ENCODE results near the gene TTC27. TPM values are rescaled to one million over a fixed set of nuclear protein-coding genes. Genes with fewer than 3 reads are reported as not detected.
"Not testable (repeated sequence)": the region's sequence is repeated elsewhere in the genome, so short reads cannot be mapped to it uniquely, and the experiment has no call there.

Gene TTC27
- polyA plus RNA-seq, 4 donors, result 20.5 to 23.9 (median 23.2) TPM

DNA sequence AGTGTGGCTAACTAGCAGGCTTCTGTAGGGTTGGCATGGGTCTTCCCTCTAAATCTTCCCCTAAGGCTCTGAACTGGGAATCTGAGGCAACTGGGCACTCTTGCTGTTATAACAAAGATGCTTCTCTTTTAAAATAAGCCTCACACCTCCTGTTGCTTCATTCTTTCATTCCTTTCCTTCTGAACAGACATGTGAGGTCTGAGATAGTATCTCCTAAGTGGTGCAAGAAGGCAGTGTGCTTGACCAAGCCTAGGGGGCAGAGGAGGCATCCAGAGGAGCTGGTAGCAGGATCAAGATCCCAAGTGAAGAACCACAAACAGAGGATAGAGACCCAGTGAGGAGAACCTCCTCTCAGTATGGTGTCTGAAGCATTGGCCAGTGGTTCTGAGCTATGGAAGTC lies 90.9 kb downstream of the TTC27 start:
- no peak for DNase-seq (ENCODE audit: low read depth in 4 of 4, low spot score in 3 of 4)

DNA sequence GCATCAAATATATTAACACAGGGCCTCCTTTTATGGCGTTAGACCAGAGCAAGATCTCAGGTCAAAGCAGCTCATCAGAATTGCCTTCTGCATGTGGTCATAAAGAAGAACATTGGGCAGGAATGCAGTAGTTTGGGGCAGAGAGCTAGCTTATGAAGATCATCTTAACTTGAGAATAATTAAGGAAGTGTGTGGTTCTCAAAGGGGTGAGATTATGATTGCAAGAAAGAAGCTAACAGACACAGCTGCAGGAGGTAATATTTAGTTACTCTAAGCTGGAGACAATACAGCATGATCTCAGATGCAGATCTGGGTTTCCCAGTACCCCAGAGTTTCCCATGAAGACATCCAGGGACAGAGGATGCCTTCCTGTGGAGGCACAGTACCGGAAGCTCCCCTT lies 91.6 kb downstream of the TTC27 start:
- no peak for DNase-seq (ENCODE audit: low read depth in 4 of 4, low spot score in 3 of 4)

DNA sequence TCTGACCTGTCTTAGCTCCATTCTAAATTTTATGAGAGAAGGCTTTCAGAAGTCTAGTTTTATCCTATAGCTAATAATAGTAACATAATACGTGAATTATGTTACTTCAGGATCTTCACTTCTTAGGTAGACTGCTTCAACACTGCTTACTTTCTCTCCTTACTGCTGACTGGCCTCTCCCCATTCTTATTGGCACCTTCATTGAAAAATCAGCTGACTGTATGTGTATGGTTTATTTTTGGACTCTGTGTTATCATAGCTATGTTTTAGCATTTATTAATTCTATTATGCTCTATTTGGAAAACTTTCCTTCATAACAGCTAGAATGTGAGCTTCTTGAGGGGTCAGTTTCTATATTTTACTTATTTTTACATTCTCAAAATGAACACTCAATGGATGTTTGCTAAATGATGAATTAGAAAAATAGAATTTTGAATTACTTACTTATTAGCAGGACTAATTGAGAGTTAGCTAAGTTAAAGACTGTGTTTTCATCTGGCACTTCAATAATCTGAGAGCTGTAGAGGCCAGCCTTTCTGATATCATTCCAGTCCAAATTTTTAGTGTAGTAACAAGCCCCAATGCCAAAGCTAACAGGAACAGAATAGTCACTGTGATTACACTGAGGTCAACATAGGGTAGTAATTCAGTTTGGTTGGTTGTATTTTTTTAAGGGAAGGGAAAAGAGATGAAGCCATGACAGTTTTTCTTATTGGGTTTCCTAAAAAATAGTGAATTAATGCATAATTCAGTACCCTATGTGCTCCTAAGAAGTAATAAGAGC lies 92.3 kb downstream of the TTC27 start:
- no peak for DNase-seq (ENCODE audit: low read depth in 4 of 4, low spot score in 3 of 4)

DNA sequence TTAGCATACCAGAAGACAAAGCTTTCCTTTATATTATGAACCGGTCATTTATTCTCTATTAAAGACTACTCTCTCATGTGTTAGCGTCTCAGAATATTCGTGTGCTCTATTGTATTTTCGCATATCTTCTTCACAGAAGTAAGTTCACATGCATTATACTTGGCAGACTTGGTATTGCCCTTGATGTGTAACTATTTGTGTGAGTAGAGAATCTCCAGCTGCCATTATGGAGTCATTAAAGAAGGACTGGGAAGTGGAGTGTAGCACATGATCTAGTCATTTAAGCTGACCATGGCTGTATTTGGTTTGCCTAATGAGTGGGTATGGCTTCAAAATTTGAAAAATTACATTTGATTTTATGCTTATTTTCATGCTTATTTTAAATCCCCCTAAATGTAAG lies 92.9 kb downstream of the TTC27 start:
- DNase-seq (ENCODE audit: low read depth in 4 of 4, low spot score in 3 of 4), result no peak

DNA sequence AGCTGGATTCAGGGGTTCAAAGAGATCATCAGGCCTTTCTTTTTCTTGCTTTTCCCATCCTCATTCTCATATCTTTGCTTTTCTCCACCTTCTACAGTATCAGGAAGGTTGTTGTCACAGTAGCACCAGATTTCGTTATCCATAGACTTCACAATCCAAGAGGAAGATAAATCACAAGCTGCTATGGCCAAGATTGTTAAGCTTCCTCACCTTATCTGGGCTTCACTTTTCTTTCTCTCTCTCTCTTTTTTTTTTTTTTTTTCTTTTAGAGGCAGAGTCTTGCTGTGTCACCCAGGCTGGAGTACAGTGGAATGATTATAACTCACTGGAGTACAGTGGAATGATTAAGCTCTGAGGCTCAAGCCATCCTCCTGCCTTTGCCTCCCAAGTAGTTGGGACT lies 93.5 kb downstream of the TTC27 start:
- no peak for DNase-seq (ENCODE audit: low read depth in 4 of 4, low spot score in 3 of 4)

DNA sequence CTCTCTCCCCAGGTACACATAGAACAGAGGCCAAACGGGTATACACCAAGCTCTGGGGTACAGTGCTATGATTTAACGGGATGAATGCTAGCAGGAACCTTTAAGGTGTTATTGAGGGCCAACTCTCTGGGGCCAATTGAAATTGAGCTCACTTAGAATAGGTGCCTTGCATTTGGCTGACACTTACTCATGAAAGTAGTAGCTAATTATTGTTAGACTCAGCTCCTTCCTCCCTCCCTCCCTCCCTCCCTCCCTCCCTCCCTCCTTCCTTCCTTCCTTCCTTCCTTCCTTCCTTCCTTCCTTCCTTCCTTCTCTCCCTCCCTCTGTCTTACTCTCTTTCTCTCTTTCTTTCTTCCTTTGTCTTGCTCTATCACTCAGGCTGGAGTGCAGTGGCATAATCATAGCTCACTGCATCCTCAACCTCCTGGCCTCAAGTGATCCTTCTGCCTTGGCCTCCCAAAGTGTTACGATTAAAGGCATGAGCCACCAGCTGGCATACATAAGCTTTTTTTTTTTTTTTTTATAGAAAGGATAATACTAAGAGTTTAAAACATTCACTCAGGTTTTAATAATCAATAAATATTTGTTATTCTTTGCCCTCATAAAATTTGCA lies 95.7 kb downstream of the TTC27 start:
- DNase-seq (ENCODE audit: low read depth in 4 of 4, low spot score in 3 of 4), result no peak

DNA sequence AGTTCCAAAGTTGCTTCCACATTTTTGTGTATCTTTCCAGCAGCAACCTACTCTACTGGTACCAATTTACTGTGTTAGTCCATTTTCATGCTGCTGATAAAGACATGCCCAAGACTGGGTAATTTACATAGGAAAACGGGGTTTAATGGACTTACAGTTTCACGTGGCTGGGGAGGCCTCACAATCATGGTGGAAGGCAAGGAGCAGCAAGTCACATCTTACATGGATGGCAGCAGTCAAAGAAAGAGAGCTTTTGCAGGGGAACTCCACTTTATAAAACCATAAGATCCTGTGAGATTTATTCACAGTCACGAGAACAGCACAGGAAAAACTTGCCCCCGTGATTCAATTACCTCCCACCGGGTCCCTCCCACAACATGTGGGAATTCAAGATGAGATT lies 98.8 kb downstream of the TTC27 start:
- not testable (repeated sequence) for DNase-seq (ENCODE audit: low read depth in 4 of 4, low spot score in 3 of 4)

DNA sequence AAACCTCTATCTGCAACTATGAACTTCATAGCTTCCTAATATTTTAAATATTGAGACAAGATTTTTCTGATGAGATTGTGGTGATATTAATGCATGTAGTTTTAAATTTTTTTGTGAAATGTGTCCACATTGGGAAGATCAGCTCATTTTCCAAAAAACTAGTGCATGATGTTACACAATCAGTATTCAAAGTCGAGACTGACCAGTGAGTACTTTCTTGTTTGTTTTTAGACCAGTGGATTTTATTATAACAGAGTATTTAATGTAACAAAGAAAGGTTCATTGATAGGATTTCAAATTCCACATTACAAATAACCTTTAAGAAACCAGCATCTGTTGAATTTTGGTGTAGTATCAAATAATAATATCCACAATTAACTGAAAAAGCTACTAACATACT lies 99.3 kb downstream of the TTC27 start:
- no peak for DNase-seq (ENCODE audit: low read depth in 4 of 4, low spot score in 3 of 4)

DNA sequence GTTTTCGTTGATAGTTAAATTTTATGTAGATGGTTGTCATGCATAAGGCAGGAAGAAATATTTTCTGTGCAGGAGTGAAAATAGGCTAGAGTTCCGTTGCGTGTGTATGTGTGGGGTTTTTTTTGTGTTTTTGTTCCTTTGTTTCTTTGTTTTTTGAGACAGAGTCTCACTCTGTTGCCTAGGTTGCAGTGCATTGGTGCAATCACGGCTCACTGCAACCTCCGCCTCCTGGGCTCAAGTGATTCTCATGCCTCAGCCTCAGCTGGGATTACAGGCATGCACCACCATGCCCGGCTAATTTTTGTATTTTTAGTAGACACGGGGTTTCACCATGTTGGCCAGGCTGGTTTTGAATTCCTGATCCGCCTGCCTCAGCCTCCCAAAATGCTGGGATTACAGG lies 103.1 kb downstream of the TTC27 start:
- DNase-seq (ENCODE audit: low read depth in 4 of 4, low spot score in 3 of 4), result not testable (repeated sequence)

DNA sequence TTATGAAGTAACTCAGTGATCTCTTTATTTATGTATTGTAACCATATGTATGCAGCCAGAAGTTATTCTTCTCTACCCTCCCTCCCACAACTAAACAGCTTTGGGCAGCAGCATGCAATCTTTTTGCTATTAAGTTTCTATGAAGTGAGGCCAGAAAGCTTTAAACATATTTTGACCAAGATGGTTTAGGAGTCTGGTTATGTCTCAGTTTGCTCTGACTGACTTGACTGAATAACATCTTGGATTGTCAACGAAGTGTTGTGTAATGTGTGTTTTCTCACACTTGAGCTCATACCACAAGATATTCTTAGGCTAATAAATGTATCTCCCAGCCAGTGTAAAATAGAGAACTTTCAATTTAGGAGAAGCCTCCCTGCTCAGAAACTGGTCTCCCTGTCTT lies 104.3 kb downstream of the TTC27 start:
- DNase-seq (ENCODE audit: low read depth in 4 of 4, low spot score in 3 of 4), result no peak

DNA sequence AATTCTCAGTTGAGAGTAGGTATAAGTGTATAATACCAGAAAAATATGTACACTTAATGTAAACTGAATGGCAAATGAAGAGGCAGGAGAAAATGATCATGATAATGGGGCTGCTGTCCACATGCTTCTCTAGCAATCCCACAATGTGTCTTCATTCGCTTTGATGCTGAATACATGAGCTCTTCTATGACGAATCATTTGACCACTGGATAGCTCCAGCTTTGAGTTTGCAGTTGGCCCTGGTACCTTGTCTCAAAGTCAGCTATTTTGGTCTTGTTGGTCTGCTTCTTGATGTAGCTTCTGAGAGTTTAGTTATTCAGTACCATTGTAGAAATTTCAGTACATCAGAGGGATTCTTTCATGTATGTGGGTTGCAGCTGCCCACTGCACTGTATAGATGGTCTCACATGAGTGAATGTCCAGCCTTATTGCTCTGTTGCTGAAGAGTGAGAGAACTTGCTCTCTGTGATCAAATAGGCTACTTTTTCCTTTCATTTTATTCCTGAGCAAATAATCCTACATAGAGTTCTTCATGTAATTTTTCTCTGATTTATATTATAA lies 105.1 kb downstream of the TTC27 start:
- DNase-seq (ENCODE audit: low read depth in 4 of 4, low spot score in 3 of 4), result no peak

DNA sequence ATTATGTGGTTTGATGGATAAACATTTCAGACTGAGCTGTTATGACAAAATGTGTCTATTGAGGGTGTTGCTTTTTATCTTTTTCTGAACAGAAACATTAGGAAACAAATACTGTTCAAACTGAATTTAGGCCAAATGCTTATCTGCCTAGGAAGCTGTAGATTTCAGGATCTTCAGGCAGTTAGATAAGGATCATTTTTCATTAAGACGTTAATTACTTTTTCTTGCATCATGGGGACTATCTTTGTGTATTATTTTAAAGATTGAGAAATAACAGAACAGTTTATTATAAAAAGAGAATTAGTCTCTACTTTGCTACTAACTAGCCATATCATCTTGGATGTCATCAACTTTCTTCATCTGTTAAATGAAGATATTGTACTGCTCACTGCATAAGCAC lies 107.5 kb downstream of the TTC27 start:
- no peak for DNase-seq (ENCODE audit: low read depth in 4 of 4, low spot score in 3 of 4)

DNA sequence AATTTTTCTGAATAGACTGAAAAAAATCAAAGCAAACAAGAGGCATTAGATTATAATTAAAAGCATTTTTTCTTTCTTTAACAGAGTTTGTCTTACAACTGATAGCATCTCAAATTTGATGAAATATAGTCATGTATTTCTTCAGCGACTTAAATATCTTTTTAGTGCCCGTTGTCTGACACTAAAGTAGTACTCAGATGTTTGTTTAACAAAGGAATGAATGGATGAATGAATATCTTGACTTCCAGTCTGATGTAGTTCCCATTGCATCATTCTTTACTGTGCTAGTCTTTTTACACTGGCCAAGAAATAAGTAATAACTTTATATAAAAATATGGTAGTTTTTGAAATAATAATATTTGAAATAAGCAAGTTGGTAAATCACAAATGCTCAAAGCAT lies 111.1 kb downstream of the TTC27 start:
- no peak for DNase-seq (ENCODE audit: low read depth in 4 of 4, low spot score in 3 of 4)

DNA sequence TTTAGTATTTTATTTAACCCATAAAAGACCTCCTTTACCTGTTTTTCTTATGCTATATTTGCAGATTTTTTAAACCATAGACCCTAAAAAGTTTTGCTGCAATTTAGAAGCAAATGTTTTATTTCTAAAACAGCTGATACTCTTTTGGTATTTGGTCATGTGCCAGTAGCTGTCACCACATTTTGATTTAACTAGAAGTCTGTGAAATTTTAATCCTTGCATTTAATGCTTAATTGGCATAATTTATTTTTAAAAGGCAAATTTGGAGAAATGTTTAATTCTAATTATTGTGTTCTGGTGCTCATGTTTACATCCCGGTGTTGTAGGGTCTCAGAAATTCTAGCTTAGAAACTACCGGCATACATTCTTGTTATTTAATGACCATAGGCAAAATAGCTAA lies 111.8 kb downstream of the TTC27 start:
- peak in 1 of 4 donors; percentile 5 for DNase-seq (ENCODE audit: low read depth in 4 of 4, low spot score in 3 of 4)

DNA sequence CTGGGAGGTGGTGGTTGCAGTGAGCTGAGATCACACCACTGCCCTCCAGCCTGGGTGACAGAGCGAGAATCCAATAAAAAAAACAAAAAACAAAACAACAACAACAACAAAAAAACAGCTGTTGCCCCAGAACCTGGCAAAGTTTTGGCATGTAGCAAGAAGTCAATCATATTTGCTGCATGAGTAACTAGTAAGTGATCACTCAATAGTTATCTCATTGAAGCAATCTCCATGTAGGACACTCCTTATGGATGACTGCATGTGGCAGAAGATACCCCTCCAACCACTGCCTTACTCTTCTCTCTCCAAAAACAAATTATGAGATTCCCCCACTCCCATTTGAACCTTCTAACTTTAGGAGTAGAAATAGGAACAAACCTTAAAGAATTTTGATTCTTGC lies 113.7 kb downstream of the TTC27 start:
- no peak for DNase-seq (ENCODE audit: low read depth in 4 of 4, low spot score in 3 of 4)

DNA sequence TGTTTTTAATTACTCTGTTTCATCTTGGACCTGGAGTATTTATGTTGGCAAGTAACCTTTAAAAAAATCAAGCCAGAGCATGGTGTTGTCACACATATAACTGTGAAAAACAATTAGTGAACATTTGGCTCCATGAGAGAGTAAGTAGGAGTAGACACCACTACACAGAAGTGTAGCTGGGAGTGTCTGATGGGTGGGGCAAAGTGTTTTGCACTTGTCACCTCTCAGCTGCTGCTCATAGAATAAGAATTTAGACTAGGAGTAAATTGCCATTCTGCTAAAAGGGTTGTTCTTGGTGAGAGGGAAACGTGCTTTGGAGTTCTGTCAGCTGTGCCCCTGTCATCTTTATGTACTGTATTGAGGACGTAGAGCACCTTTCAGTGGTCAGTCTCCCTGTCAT lies 114.5 kb downstream of the TTC27 start:
- DNase-seq (ENCODE audit: low read depth in 4 of 4, low spot score in 3 of 4), result no peak

DNA sequence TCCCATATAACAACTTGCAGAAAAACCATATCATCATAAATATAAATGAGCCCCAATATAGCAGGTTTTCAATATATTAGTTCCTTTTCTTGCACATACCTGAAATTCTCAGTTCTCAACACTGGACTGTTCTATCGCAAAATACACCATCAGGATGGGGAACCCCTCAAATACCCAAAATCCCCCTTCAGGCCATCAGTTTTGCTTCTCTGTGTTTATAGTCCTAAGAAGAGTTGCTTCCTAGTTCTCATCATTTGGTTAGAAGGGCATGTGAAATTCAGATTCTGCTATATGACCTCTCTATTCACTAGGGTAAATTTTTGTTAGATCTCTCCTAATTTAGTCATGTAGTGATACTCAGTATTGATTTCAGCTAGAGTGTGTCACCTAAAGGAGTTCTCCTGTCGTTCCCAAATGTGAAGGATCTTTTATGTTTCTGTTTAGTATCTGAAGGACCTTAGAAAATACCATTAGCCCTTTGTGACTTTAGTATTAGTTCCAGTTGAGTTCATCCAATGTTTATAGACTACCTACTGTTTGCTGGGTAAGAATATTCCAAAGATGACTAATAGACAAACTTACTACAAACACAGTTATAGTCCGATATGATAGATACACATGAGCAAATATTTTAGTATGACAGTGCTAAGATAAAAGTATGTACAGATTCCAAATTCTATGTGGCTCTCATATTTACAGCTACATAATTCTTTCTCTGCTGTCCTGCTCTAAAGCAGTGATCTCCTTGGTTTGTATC lies 115.8 kb downstream of the TTC27 start:
- DNase-seq (ENCODE audit: low read depth in 4 of 4, low spot score in 3 of 4), result no peak

DNA sequence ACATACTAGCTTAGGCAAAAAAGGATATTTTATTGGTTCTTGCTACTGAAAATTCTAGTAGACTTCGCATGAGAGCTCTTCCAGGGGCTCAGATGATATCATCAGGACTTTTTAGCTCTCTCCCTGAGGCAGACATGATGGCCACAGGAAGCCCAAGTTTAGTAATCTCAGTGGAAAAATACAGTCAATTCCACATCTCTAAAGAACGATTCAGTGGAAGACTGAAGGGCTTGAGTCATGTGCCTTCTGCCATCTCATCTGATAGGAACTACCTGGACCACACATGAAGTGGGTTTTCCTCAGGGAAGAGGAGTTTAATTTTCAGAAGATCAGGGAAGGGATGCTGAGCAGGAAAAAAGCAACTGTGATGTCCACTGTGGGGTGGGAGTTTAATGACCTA lies 117.3 kb downstream of the TTC27 start:
- no peak for DNase-seq (ENCODE audit: low read depth in 4 of 4, low spot score in 3 of 4)

DNA sequence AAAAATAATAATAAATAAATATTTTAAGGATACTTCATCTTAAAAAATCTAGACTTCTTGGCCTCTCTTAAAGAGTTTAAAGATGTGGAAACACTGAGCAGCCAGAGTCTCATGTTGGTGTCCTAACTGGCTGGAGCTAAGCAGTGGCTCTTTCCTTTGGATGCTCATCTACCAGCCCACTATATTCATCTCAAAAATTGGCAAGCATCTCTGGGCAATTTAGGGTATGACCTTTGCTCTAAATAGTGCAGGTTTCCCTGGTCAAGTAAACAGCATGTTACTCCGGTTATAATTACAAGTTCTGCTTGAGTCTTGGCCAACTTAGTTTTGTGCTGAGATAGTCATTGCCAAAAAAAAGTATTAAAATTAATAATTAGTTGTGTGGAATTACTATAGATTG lies 117.8 kb downstream of the TTC27 start:
- DNase-seq (ENCODE audit: low read depth in 4 of 4, low spot score in 3 of 4), result no peak

DNA sequence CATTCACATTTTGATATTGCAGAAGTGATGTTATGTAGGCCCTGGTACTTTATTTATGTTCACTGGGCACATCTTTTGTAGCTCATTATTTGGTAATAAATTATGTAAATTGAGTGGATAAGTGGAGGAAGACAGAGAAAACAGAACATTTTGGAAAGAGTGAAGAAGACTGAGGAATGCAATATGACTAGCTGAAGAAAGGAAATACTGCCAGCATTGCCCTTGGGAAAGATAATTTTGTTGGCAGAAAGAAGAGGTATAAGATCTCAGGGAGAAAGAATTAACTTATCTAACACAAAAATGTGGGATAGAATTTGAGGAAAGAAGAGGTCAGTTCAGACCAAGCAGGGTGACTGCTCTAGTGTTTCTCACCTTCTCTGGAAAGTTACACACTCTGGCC lies 118.8 kb downstream of the TTC27 start:
- DNase-seq (ENCODE audit: low read depth in 4 of 4, low spot score in 3 of 4), result no peak

DNA sequence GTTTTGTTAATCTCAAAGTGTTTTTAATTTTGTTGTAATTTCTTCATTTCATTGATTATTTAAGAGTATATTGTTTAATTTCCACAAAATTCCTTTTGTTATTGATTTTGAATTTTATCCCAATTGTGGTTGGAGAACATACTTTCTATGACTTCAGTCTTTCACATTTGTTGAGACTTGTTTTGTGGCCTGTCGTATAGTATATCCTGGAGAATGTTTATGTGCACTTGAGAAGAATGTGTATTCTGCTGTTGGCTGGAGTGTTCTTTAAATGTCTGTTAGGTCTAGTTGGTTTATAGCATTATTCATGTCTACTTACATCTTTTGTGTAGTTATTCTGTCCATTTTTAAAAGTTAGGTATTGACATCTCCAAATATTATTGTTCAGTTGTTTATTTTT lies 120.3 kb downstream of the TTC27 start:
- DNase-seq (ENCODE audit: low read depth in 4 of 4, low spot score in 3 of 4), result no peak

DNA sequence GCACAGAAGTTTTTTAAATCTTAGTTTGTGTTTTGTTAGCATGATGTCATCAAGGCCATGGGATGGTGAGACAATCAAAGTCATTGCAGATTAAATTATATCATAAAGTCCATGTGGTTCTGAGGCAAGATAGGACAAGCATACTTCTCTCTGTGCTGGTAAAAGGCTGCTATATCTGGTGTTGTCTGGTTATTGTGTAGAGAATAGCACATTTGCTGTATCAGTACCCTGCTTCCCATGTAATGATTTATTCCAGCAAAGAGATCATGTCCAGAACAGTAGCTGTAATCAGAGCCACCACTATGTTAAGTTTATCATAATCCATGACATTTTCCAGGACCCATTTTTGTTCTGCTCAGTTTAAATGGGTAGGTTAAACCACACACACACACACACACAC lies 123.0 kb downstream of the TTC27 start:
- DNase-seq (ENCODE audit: low read depth in 4 of 4, low spot score in 3 of 4), result no peak

Measured in right renal pelvis (tissue), 4 donors.